Epithelial cell of esophagus (primary cell): ENCODE results near the gene TAF1.
"Not testable (repeated sequence)": the region's sequence is repeated elsewhere in the genome, so short reads cannot be mapped to it uniquely, and the experiment has no call there.

Source experiments
- DNase-seq: peaks from one replicate; pipeline ENCODE4 v3.0.0; 2010; ENCODE audit warnings: low read depth
- H3K4me3 ChIP-seq: 2 replicates; pipeline ENCODE4 v1.5.1; 2011; ENCODE audit warnings: mild to moderate bottlenecking, low read length, control low read depth
- CTCF ChIP-seq: IDR thresholded peaks from 2 replicates; pipeline ENCODE4 v1.5.1; 2011; ENCODE audit warnings: low read depth, mild to moderate bottlenecking, low read length, control low read depth, inconsistent platforms; ENCODE audit not compliant: insufficient read depth; ENCODE audit errors: missing control alignments

Gene TAF1

DNA sequence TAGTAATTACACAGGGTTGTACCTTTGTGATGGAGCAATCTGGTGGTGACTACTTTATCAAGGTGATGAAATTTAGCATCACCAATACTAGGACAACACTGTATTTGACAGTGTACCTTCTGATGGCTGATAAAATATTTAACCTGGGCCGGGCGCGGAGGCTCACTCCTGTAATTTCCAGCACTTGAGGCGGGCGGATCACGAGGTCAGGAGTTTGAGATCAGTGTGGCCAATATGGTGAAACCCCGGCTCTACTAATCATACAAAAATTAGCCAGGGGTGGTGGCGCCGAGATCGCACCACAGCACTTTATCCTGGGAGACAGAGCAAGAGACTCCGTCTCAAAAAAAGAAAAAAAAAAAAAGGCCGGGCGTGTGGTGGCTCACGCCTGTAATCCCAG lies 1.9 kb upstream of the TAF1 start:
- no peak for DNase-seq
- no peak for TF ChIP-seq CTCF
- no peak overlapping the region for H3K4me3 ChIP-seq

GRCh38 chrX:71365356-71365874 lies 742 bp upstream of the TAF1 start:
- no peak for DNase-seq
- no peak for TF ChIP-seq CTCF
- peak overlapping the region; percentile 69 for H3K4me3 ChIP-seq

DNA sequence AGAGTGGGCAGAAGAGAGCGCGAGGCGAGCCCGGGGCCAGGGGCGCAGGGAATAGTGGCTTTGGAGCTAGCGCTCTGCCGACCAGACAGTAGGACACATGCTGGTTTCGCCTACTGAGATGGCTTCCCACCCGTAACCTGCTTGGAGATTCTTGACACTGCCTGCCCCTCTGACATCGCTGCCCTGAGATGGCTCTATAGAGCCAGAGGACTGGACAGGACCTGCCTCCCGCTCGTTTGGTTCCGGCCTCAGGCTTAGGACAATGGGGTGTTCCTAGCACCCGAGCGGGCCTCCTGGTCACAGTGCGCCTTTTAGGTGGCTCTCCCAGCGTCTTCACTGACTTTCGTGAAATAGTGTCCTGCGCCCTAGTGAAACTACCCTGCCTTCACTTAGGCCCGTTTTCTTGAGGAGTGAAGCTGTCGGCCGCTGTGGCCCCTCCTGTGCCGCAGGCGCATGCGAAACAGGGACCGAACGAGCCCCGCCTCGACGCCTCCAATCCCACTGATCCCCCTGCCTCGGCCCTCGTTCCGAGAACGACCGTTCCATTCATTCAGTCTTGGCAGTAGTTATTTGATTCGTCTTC lies 608 bp downstream of the TAF1 start:
- H3K4me3 ChIP-seq, result peak overlapping the region; percentile 79
- DNase-seq, result peak; percentile 19
- TF ChIP-seq CTCF, result no peak

- DNase-seq, result no peak
- H3K4me3 ChIP-seq, result peak overlapping the region; percentile 79
- TF ChIP-seq CTCF, result no peak
Measured at GRCh38 chrX:71367396-71367795, 1.2 kb downstream of the TAF1 start.

GRCh38 chrX:71372388-71372787 lies 6.2 kb downstream of the TAF1 start:
- no peak for TF ChIP-seq CTCF
- H3K4me3 ChIP-seq, result no peak overlapping the region
- no peak for DNase-seq

DNA sequence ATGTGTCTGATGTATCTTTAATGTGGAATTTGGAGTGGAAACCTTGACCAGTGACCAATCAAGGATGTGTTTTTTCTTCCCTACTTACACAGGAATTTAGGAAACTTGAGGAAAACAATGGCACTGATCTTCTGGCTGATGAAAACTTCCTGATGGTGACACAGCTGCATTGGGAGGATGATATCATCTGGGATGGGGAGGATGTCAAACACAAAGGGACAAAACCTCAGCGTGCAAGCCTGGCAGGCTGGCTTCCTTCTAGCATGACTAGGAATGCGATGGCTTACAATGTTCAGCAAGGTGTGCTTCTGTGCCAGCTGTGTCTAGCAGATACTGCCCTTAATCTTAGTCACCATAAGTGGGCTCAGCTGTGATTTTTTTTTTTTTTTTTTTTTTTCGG lies 12.6 kb downstream of the TAF1 start:
- TF ChIP-seq CTCF, result no peak
- DNase-seq, result no peak
- no peak overlapping the region for H3K4me3 ChIP-seq

GRCh38 chrX:71391725-71392124 lies 25.6 kb downstream of the TAF1 start:
- H3K4me3 ChIP-seq, DNase-seq: not testable (repeated sequence)
